Vagina (tissue), 2 donors: ENCODE results near the gene PITPNM1. TPM values are rescaled to one million over a fixed set of nuclear protein-coding genes. Genes with fewer than 3 reads are reported as not detected.
"Not testable (repeated sequence)": the region's sequence is repeated elsewhere in the genome, so short reads cannot be mapped to it uniquely, and the experiment has no call there.

Source experiments
- DNase-seq, 2 donors: peaks; one replicate each; pipeline ENCODE4 v3.0.0-alpha.2; 2017; ENCODE audit errors: extremely low spot score in 2 of 2
- H3K27ac ChIP-seq: fragments of 200-600 bp; sonication (generic); one replicate; pipeline ENCODE4 v1.5.1; 2019
- H3K27me3 ChIP-seq: fragments of 200-600 bp; sonication (generic); one replicate; pipeline ENCODE4 v1.5.1; 2019
- H3K36me3 ChIP-seq, 2 donors: fragments of 200-600 bp; sonication (generic); one replicate each; pipeline ENCODE4 v1.5.1; 2017 to 2019
- H3K4me1 ChIP-seq: fragments of 200-600 bp; sonication (generic); one replicate; pipeline ENCODE4 v1.5.1; 2019
- H3K4me3 ChIP-seq, 2 donors: fragments of 200-600 bp; sonication (generic); 1 replicate in 1 of 2; 2 replicates in 1 of 2; pipeline ENCODE4 v1.5.1; 2016 to 2019
- H3K9me3 ChIP-seq: fragments of 200-600 bp; sonication (generic); one replicate; pipeline ENCODE4 v1.5.1; 2019
- POLR2A ChIP-seq, 2 donors: fragments of 450-650 bp; IDR thresholded peaks; one replicate each; pipeline ENCODE4 v1.6.1; 2017; ENCODE audit warnings: antibody characterized with exemption in 2 of 2, mild to moderate bottlenecking in 2 of 2, moderate library complexity in 2 of 2
- POLR2AphosphoS5 ChIP-seq, 2 donors: sonication (generic); formaldehyde crosslinking; IDR thresholded peaks; one replicate each; pipeline ENCODE4 v1.9.0; 2017; ENCODE audit warnings: antibody characterized with exemption in 2 of 2, mild to moderate bottlenecking in 2 of 2, low read depth in 1 of 2; ENCODE audit not compliant: insufficient read depth in 1 of 2
- intact Hi-C: fragments of 100-400 bp; cut with DNase I; formaldehyde crosslinking; loops from one replicate; pipeline ENCODE4 v1.15.1; 2023
- total RNA-seq: library from RNA; depleted of rRNA; stranded (reverse); fragments of >200 nt; gene quantifications from one replicate; pipeline ENCODE4 v1.2.3, GENCODE V29; 2016
- TF ChIP-seq, protein P1 (sequence below), 3 experiments: fragments of 450-650 bp in 2 of 3; fragments of 200-600 bp in 1 of 3; sonication (generic) in 1 of 3; IDR thresholded peaks; one replicate each; pipeline ENCODE4 v1.5.1; 2017 to 2019; ENCODE audit warnings: antibody characterized with exemption in 3 of 3, mild to moderate bottlenecking in 2 of 3, moderate library complexity in 2 of 3

Gene PITPNM1
- total RNA-seq, 1 donor from 2014 or later: 21.9 TPM

DNA sequence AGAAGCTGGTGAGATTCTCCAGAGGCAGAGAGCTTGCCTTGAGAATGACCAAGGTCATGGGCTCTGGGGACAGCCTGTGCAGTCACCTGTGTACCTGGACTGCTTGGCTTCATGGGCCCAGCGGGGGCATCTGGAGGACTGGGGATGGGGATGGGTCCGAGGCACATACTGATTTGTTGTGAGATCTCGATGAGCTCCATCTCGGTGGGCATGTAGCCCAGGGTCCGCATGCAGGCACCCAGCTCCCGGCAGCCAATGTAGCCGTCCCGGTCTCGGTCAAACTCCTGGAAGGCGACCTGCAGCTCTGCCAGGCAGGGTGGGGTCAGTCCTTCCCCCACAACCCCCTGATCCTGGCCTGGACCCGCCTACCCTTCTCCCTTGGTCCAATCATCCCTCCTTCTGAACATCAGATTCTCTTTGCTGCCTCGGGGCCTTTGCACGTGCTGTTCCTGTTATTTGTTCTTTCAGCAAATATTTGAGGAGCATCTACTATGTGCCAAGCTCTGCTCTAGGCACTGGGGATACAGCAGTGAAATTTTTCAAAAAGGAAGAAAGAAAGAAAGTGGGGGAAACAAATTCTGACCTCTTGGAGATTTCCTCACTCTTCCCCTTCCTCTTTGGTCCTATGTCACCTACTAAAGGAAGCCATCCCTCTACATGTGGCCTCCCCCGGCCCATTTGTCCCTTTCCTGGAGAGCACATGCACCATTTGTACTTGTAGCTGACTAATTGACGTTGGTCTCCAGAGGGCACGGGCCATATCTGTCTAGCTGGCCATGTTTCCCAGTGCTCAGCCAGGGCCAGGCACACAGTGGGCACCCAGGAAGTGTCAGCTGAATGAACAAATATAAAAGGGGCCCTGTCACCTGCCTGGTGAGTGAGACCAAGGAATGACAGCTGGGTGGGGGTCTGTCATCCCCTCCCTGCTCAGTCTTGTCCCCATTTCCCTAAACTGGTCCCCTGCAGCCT, 16.0 kb upstream of the PITPNM1 start:
- intact Hi-C loops: no loop called here
- H3K27me3 ChIP-seq: no peaks in the 10 kb centered on the region
- H3K36me3 ChIP-seq: no peaks in the 10 kb centered on the region
- H3K4me3 ChIP-seq: no peak overlapping the region
- no peak overlapping the region for H3K27ac ChIP-seq
- H3K4me1 ChIP-seq: no peaks in the 10 kb centered on the region
- H3K9me3 ChIP-seq: no peaks in the 10 kb centered on the region
- DNase-seq: no peak
- TF ChIP-seq POLR2A (IDR thresholded peaks at IDR 0.05): no peak
- TF ChIP-seq, protein P1, sequence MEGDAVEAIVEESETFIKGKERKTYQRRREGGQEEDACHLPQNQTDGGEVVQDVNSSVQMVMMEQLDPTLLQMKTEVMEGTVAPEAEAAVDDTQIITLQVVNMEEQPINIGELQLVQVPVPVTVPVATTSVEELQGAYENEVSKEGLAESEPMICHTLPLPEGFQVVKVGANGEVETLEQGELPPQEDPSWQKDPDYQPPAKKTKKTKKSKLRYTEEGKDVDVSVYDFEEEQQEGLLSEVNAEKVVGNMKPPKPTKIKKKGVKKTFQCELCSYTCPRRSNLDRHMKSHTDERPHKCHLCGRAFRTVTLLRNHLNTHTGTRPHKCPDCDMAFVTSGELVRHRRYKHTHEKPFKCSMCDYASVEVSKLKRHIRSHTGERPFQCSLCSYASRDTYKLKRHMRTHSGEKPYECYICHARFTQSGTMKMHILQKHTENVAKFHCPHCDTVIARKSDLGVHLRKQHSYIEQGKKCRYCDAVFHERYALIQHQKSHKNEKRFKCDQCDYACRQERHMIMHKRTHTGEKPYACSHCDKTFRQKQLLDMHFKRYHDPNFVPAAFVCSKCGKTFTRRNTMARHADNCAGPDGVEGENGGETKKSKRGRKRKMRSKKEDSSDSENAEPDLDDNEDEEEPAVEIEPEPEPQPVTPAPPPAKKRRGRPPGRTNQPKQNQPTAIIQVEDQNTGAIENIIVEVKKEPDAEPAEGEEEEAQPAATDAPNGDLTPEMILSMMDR (IDR thresholded peaks at IDR 0.05): no peak
- TF ChIP-seq POLR2AphosphoS5 (IDR thresholded peaks at IDR 0.05; ENCODE audit: insufficient read depth in 1 of 2, low read depth in 1 of 2): no peak

DNA sequence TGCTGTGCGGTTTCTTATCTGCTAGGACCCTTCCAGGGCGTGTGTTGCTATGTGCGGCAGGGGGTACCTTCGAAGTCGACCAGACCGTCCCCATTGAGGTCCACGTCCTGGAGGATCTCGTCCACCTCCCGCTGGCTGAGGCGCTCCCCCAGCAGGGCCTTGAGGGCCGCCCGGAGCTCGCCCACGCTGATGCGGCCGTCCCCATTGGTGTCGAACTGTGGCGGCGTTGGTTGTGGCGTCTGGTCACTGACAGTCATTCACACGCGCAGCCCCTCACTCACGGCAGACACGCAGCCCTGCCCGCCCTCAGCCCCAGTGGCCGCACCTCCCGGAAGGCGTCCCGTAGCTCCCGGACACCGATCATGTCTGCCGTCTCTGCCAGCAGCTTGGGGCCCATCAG, 14.6 kb upstream of the PITPNM1 start:
- Histone ChIP-seq H3K36me3 (no peaks in the 10 kb centered on the region), H3K4me3 (no peak overlapping the region), H3K27me3 (no peaks in the 10 kb centered on the region), H3K27ac (no peak overlapping the region), H3K9me3 (no peaks in the 10 kb centered on the region), H3K4me1 (no peaks in the 10 kb centered on the region)
- DNase-seq: no peak
- TF ChIP-seq POLR2A (IDR thresholded peaks at IDR 0.05) (no peak), POLR2AphosphoS5 (IDR thresholded peaks at IDR 0.05; ENCODE audit: insufficient read depth in 1 of 2, low read depth in 1 of 2) (no peak)
- TF ChIP-seq, protein P1 (IDR thresholded peaks at IDR 0.05): no peak
- intact Hi-C loops: no loop called here

DNA sequence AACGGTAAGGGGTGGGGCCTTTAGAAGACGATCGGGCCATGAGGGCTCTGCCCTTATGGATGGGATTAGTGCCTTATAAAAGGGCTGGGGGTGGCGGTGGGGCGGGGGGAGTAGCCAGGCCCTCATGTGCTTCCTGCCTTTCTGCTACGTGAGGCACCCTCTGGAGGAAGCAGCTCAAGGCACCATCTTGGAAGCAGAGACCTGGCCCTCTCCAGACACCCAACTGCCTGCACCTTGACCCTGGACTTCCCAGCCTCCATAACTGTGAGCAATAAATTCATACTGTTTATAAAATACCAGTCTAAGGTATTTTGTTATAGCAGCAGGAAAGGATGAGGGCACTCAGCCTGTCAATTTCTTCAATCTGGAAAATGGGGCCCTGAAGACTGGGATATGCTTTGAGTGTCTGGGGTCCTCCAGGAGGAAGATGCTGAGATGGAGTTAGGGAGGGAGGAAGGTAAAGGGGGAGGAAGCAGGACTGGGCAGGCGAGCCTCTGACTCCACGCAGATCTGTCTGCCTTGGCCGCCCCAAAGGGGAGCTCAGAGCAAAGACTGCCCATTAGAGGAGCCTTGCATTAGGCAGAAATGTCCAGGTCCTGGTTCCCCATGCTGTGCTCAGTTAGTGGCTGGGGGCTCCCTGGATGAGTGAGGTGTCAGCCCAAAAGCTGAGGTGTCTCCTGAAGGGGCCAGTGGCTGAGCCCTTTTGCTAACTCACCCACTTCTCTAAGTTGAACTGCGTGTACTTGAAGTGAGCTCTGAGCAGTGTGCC, 12.8 kb upstream of the PITPNM1 start:
- intact Hi-C loops: no loop called here
- Histone ChIP-seq H3K4me3 (no peak overlapping the region), H3K36me3 (no peaks in the 10 kb centered on the region), H3K27me3 (no peaks in the 10 kb centered on the region), H3K4me1 (no peaks in the 10 kb centered on the region), H3K27ac (no peak overlapping the region), H3K9me3 (no peaks in the 10 kb centered on the region)
- no peak for DNase-seq
- no peak for TF ChIP-seq POLR2AphosphoS5 (IDR thresholded peaks at IDR 0.05; ENCODE audit: insufficient read depth in 1 of 2, low read depth in 1 of 2)

DNA sequence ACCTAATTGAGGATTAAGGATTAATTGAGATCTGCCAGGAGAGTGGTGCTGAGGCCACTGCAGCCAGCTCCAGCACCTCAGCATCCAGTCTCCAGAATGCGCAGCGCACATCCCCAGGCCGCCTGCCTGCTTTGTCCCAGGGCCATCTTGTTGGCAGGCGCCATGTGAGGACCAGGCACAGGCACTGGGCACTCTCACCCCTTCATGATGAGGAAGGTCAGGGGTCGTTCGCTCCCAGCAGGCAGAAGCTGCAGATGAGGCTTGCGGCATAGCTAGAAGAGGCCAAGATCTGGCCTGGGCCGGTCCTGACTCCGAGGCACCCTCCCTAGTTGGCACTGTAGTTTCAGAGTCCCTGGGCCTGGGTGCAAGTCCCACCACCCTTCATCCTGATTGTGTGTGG, 11.6 kb upstream of the PITPNM1 start:
- H3K36me3 ChIP-seq: no peaks in the 10 kb centered on the region
- H3K27me3 ChIP-seq: no peaks in the 10 kb centered on the region
- no peak overlapping the region for H3K4me3 ChIP-seq
- no peaks in the 10 kb centered on the region for H3K9me3 ChIP-seq
- TF ChIP-seq, protein P1 (IDR thresholded peaks at IDR 0.05): no peak
- TF ChIP-seq POLR2A (IDR thresholded peaks at IDR 0.05) (no peak), POLR2AphosphoS5 (IDR thresholded peaks at IDR 0.05; ENCODE audit: insufficient read depth in 1 of 2, low read depth in 1 of 2) (no peak)
- no peak for DNase-seq
- intact Hi-C loops: no loop called here
- H3K4me1 ChIP-seq: no peaks in the 10 kb centered on the region
- H3K27ac ChIP-seq: no peak overlapping the region

DNA sequence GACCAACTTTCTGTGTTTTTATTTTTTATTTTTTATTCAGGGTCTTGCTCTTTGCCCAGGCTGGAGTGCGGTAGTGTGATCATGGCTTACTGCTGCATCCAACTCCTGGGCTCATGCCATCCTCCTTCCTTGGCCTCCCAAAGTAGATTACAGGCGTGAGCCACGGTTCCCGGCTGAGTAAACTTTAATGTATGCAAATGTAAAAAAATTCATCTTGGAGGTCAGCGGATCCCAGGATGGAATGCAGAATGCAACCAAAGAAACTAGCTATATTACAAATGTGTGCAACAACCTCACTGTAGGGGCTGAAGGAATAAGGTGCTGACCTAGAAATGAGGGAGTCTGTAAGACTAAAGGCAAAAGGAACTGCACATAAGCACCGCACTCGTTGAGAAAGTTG, 9.0 kb upstream of the PITPNM1 start:
- TF ChIP-seq, protein P1 (IDR thresholded peaks at IDR 0.05): no peak
- no peak overlapping the region for H3K27ac ChIP-seq
- no peaks in the 10 kb centered on the region for H3K27me3 ChIP-seq
- intact Hi-C loops: no loop called here
- H3K4me1 ChIP-seq: no peaks in the 10 kb centered on the region
- H3K4me3 ChIP-seq: no peak overlapping the region
- no peak for DNase-seq
- H3K9me3 ChIP-seq: no peaks in the 10 kb centered on the region
- H3K36me3 ChIP-seq: no peaks in the 10 kb centered on the region

DNA sequence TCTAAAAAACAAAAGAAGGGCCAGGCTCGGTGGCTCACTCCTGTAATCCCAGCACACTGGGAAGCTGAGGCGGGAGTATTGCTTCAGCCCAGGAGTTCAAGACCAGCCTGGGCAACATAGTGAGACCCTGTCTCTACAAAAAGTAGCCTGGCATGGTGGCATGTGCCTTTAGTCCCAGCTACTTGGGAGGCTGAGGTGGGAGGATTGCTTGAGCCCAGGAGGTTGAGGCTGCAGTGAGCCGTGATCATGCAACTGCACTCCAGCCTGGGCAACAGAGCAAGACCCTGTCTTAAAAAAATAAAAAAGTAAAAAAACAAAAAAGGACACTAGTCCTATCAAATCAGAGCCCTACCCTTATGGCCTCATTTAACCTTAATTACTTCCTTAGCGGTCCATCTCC, 6.4 kb upstream of the PITPNM1 start:
- H3K9me3 ChIP-seq, DNase-seq, H3K36me3 ChIP-seq, intact Hi-C loops, H3K27me3 ChIP-seq, H3K4me3 ChIP-seq, H3K27ac ChIP-seq: not testable (repeated sequence)
- peaks cover 16% of the 10 kb centered on the region for H3K4me1 ChIP-seq
